ENCODE measurements around the gene AOPEP. TPM values are rescaled to one million over a fixed set of nuclear protein-coding genes. Genes with fewer than 3 reads are reported as not detected.

The AOPEP gene
- total RNA-seq, 2 experiments from 2014 or later = 6.9 to 7.0 TPM

GRCh38 chr9:94740145-94740840, 13.8 kb downstream of the AOPEP start:
- H3K4me1 ChIP-seq (ENCODE audit: insufficient read depth, low read length) = no peaks in the 10 kb centered on the region
- H3K36me3 ChIP-seq (ENCODE audit: insufficient read depth, low read length) = no peaks in the 10 kb centered on the region
- Mint-ChIP-seq H3K27ac (no peak overlapping the region), H3K9me3 (no peaks in the 10 kb centered on the region), H3K36me3 (ENCODE audit: low read depth) (peaks cover 27% of the 10 kb centered on the region), H3K4me3 (no peak overlapping the region), H3K4me1 (ENCODE audit: low read depth) (no peaks in the 10 kb centered on the region), H3K27me3 (no peaks in the 10 kb centered on the region)
- no peak for TF ChIP-seq CTCF (IDR thresholded peaks at IDR 0.05)
- ChIA-PET CTCF (no interaction called here), POLR2A (no interaction called here)
- no peaks in the 10 kb centered on the region for H3K9me3 ChIP-seq (ENCODE audit: control insufficient read depth in 1 of 2, insufficient read depth in 1 of 2, low read length in 2 of 2)
- no peak overlapping the region for H3K27ac ChIP-seq (ENCODE audit: low read depth in 1 of 2, low read length in 2 of 2)
- ATAC-seq (ENCODE audit: poor library complexity) (no peak), DNase-seq (no peak)
- no peak overlapping the region for H3K4me3 ChIP-seq (ENCODE audit: low read length)
- no peaks in the 10 kb centered on the region for H3K27me3 ChIP-seq (ENCODE audit: control insufficient read depth in 1 of 2, insufficient read depth in 2 of 2, low read length in 2 of 2)
- intact Hi-C loops (cut with DNase I, micrococcal nuclease) = no loop called here

DNA sequence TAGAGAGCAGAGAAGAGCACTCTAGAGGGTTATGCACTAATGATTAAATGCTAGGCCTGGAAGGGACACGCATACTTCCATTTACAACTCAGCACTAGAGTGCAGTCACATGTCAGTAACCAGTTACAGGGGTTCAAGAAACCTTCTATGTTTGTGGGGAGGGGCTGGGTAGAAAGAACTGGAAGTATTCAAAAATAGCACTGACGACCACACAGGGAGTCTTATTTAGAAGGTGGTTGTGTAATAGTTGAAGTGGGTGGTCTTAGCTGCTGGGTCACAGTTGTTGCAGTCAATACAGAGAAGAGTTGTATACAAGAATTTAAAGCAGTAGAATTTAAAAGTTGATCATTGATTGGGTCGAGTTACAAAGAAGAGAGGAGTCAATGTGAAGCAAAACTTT, 15.4 kb downstream of the AOPEP start:
- Mint-ChIP-seq H3K27ac (no peak overlapping the region), H3K4me1 (ENCODE audit: low read depth) (no peaks in the 10 kb centered on the region), H3K9me3 (no peaks in the 10 kb centered on the region), H3K27me3 (no peaks in the 10 kb centered on the region), H3K36me3 (ENCODE audit: low read depth) (peaks cover 39% of the 10 kb centered on the region), H3K4me3 (no peak overlapping the region)
- no peak for TF ChIP-seq CTCF (IDR thresholded peaks at IDR 0.05)
- Histone ChIP-seq H3K9me3 (ENCODE audit: control insufficient read depth in 1 of 2, insufficient read depth in 1 of 2, low read length in 2 of 2) (no peaks in the 10 kb centered on the region), H3K4me3 (ENCODE audit: low read length) (no peak overlapping the region), H3K36me3 (ENCODE audit: insufficient read depth, low read length) (no peaks in the 10 kb centered on the region), H3K4me1 (ENCODE audit: insufficient read depth, low read length) (no peaks in the 10 kb centered on the region), H3K27ac (ENCODE audit: low read depth in 1 of 2, low read length in 2 of 2) (no peak overlapping the region), H3K27me3 (ENCODE audit: control insufficient read depth in 1 of 2, insufficient read depth in 2 of 2, low read length in 2 of 2) (no peaks in the 10 kb centered on the region)
- CTCF ChIA-PET = no interaction called here
- ATAC-seq (ENCODE audit: poor library complexity) = no peak
- DNase-seq = no peak
- POLR2A ChIA-PET = no interaction called here
- intact Hi-C loops (cut with DNase I, micrococcal nuclease) = no loop called here

- Mint-ChIP-seq H3K9me3 (no peaks in the 10 kb centered on the region), H3K4me1 (ENCODE audit: low read depth) (no peaks in the 10 kb centered on the region), H3K4me3 (no peak overlapping the region), H3K27me3 (no peaks in the 10 kb centered on the region), H3K27ac (no peak overlapping the region), H3K36me3 (ENCODE audit: low read depth) (peaks cover 50% of the 10 kb centered on the region)
- CTCF ChIA-PET = no interaction called here
- Histone ChIP-seq H3K9me3 (ENCODE audit: control insufficient read depth in 1 of 2, insufficient read depth in 1 of 2, low read length in 2 of 2) (no peaks in the 10 kb centered on the region), H3K4me1 (ENCODE audit: insufficient read depth, low read length) (no peaks in the 10 kb centered on the region), H3K27me3 (ENCODE audit: control insufficient read depth in 1 of 2, insufficient read depth in 2 of 2, low read length in 2 of 2) (no peaks in the 10 kb centered on the region), H3K27ac (ENCODE audit: low read depth in 1 of 2, low read length in 2 of 2) (no peak overlapping the region), H3K4me3 (ENCODE audit: low read length) (no peak overlapping the region), H3K36me3 (ENCODE audit: insufficient read depth, low read length) (no peaks in the 10 kb centered on the region)
- TF ChIP-seq CTCF (IDR thresholded peaks at IDR 0.05) = no peak
- ATAC-seq (ENCODE audit: poor library complexity) = no peak
- POLR2A ChIA-PET = no interaction called here
- intact Hi-C loops (cut with DNase I, micrococcal nuclease) = no loop called here
- no peak for DNase-seq
These were observed 16.8 kb downstream of the AOPEP start for GRCh38 chr9:94743035-94743954.

Data from CD4-positive, alpha-beta T cell (primary cell).